ENCODE measurements around the gene MYH9.

The MYH9 gene

DNA sequence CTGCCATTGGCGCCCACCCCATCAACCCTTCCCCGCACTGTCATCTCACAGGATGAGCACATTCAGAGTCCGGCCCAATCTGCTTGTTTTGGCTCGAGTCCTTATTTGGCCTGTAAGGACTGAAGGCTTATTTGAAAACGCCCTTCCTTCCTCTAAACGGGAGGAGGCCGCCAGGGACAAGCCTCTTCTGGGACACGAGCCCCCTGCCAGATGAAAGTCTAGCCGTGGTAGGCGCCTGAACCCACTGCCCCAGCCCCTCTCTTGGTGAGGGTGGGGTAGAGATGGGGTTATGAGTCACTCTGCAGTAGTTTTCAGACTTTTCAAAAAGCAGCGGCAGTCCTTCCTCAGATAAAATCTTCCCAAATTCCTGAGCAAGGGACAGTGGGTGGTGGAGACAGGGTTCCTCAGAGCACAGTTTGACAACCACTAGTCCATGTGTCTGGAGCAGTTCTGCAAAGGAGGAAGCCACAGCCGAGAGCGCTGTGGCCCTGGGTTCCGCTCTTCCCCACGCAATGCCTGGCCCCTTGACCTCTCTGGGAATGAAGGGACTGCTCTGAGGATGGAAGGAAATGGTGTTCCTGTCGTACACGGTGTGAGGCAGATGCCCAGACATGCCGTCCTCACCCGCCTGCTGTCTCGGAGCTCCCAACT lies 57.0 kb downstream of the MYH9 start:
- DNase-seq (ENCODE audit: low read depth in 3 of 3): no peak

DNA sequence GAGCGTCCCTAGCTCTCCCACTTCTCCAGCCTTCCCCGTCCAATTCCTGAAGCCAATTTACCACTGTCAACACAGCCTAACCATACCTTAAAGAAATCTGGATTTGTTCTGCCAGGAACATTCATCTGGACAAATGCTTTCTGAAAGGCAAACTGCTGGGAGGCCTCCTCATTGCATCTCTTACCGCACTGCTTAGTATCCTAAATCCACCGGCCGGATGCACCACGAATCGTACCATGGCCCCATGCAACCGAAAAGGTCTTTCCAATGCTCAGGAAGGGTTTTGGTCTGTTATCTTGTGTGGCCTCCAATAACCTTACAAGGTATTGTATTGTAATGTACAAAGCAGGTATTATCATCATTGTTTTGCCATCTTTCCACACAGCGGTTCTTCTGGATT lies 57.6 kb downstream of the MYH9 start:
- DNase-seq (ENCODE audit: low read depth in 3 of 3): no peak

DNA sequence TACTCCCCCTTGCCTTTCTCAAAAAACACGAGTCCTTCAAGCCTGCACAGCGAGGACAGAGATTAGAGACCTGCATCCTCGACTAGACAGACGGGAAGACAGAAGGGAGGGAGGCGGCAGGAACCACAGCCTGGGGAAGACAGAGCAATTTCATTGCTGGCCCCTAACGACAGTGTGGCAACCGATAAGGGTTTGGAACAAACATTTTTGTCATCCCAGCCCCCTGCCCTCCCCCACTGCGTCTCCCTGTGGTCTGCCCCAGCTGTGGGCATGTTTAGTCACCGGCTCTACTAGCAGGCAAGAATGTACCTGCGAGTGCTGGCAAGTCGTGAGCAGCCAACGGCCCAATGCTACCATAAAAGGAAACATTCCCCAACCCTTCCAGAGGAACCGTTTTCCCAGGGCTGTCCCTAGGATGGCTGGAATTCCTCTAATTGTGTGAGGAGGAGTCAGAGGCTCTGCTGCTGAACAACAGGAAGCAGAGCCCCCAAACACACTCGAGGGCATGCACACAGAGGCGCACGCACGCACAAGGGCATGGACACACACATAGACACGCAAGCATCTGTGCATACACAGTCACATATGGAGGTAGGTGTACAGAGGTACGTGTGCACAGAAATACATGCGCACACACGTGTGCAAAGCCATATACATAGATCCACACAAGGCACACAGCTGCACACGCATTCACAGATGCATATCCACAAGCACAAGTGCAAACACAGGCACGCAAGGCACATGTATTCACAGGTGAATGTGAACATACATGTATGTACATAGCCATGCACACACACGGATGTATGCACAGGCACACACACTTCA lies 58.3 kb downstream of the MYH9 start:
- peak; percentile 70 to 80 (median 79) for DNase-seq (ENCODE audit: low read depth in 3 of 3)

DNA sequence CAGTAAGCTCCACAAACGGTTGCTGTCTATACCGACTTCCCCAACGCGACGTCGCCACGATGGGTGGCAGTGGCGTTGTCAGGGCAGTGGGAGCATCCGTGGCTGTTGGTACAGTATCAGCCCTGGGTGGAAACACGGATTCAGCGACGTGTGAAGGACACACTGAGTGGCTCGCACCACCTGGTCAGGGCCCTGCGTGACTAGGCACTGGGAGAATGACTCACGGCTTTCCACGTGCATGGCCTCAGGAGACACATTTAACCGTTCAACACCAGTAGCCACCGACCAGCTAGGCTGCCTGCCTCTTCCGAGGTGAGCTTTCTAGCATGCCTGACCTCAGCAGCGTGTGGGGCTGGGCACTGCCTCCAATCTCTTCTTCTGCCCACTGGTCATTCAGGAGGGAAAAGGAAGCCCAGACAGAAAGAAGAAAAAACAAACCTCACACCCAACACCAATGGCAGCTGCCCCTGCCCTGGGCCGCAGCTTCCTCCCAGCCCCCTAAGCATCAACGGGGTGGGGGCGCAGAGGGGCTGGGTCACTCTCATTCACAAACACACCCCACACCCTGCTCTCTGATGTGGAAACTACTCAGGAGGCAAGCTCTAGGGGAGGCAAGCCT lies 59.0 kb downstream of the MYH9 start:
- no peak for DNase-seq (ENCODE audit: low read depth in 3 of 3)

DNA sequence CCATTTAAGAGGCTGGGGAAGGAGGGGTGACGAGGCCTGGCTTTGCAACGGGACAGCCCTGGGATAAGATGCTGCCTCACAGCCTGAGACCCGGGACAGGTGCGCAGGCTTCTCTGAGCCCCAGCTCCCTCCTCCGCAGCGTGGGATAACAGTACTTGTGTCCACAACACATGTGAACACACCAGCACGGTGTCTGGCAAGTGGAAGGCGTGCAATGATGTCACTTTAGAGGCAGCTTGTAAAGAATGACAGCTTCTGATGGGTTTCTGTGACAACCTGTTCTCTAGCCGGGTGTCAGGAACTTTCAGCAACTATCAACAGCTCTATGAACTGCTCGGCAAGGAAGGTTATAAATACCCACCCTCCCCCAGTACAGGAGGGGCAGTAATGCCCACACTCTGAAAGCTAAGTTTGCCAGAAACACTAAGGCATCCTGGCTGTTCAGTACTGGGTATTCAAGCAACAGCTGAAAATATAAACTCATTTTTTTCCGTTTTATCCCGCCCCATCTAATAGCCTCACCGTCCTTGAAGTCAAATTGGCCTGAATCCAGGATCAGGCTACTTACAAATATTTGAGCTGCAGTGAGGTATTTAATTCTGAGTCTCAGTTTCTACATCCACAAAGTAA lies 59.7 kb downstream of the MYH9 start:
- no peak for DNase-seq (ENCODE audit: low read depth in 3 of 3)

DNA sequence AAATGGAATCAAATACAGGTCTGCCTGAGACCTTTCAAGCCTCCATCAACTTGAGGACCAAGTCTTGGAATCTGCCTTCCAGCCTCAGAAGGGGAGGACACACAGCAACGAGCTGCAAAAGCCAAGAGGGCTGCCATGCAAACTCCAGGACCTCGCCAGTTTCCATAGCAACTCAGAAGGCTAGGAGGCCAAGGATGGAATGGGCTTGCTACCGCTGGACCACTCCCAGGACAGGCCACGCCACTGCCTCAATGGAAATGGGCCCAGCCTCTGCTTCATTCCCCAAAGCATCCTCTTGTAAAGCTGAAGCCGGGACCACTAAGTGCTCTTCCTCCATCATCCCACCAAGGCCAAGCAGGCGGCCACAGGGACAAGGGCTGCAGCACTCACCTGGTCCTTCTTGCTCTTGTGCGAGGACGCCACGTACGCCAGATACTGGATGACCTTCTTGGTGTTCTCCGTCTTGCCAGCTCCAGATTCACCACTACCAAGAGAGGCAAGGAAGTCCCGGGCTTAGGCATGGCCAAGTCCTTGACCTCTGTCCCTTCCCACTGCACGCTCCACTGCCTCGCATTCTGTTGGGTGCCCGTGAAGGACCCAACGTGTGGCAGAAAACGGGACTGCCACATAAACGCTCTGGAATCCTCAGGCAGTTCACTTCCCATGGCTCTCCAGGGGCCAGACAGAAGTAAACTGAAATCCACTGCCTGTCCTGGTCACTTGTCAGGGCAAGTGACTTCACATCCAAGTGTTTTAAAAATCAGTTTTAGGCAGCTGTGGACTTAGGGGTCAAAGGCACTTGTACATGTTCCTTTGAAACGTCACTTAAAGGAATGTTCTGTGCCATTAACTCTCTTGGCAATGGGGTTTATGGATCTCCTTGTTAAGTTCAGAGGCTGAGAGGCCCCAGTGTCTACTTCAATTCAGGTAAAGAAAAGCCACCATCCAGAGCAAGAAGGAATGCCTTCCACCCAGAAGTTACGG lies 61.3 kb downstream of the MYH9 start:
- DNase-seq (ENCODE audit: low read depth in 3 of 3): no peak

DNA sequence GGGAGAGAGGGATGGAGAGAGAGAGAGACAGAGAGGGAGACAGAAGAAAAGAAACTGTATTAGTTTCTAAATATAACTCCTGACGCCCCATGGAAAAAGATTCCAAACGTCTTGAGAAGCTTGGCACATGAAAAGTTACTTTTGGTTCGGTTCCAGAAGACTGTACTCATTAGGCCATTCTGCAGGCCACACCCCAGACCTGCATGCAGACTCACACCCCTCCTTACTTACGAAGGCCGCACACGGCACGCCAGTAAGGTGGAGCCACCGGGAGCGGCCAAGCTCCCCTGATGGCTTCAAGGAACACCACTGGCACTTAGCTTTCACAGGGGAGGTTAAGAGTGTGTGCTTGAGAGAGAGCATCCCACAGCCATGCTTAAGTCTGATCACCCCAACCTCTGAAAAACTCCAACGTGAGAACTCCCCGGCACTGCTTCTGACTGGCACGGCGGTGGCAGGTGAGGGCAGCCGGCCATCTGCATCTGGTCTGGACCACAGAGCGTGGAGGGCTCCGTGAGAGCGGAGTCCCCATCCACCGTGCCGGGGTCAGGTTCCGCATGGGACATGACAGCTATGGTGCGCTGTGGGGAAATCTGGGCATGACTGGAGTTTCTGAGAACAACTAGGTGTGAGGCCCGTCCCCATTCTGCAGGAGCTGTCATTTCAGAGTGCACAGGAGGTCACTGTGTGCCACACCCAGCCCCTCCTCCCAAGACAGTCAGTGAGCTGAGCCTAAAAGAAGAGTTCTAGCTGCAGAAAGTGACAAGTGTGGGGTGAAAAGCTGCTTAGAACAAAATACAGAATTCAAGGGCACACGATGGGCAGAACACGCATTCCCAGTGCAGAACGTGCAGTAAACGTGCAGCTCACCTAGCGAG lies 62.4 kb downstream of the MYH9 start:
- no peak for DNase-seq (ENCODE audit: low read depth in 3 of 3)

DNA sequence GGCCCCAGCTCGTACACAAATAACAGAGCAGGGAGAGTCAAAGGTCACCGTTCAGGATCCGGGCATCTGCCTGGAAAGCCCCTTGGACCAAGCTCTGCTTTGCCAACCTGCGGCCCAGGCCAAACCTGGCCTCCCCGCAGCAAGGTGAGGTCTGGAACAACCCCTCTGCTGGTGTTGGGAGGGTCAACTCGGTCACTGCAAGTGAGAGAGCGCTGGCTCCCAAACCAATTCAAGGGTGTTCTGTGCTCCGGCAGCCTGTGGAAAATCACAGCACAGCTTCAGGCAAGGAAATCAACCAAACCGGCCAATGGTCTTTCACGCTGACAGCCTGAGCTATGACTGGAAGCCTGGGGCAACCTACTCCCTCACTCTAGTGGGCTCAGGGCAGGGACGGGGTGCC lies 63.4 kb downstream of the MYH9 start:
- DNase-seq (ENCODE audit: low read depth in 3 of 3): no peak

DNA sequence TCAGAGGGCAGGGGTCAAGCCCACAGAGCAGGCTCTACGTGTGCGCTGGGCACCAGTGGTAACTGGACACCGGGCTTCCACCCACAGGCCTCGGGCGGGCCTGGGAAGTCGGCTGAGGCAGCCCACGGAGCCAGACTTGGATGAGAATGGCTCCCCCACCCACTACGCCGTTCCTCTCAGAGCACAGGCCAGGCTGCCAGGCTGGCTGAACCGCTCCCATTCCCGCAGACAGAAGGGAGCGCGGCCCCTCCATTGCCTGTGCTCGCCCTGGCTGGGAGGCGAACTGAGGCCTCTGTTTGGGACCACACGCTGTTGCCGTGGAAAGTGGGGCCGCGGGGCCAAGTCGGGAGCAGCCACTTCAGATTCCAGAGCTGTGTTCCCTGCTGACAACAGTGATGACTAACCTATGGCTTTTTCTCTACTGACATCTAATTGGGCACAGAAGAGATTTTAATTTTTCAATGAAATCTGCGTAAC lies 63.9 kb downstream of the MYH9 start:
- no peak for DNase-seq (ENCODE audit: low read depth in 3 of 3)

DNA sequence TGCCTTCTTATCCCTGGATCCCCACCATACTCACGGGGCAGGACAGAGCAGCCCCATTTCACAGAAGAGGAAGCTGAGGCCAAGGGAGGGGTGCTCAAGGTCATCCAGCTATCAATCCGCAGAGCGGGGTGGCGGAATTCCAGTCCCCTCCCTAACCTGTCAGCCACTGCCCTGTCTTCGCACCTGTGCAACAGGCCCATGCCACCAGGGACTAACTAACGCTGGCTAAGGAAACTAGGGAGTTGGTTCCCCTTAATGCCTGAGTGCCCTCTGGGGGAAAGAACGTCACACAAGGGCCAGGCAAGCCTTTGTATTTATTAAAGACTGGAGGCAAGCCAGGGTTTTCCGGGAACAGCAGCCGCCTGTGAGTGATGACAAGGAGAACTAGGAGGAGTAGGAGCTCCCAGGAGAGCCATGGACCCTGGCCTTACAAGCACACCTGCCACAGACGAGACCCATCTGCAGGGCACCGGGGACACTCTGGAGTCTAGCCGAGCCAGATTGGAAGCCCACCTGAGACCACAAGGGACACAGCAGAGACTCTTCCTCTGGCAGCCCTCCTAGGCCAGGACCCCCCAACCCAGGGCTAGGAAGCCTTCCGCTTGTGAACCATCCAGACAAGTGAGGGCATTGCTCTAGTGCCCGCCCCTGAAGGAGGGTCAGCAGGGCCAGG lies 64.4 kb downstream of the MYH9 start:
- DNase-seq (ENCODE audit: low read depth in 3 of 3): no peak

DNA sequence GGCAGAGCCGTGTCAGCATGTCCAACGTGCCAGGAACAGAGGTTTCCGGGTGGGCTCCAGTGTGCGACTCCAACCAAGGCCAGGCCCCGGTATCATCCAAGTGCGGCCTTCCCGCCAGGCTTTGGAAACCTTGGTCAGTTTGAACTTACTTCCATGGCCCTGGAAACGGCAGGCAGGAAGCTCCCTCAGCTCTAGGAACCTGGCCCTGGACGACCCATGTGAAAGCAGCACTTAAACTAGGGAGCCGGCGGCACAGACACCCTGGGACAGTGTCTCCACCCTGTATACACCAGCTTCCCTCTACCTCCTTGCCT lies 65.2 kb downstream of the MYH9 start:
- no peak for DNase-seq (ENCODE audit: low read depth in 3 of 3)

DNA sequence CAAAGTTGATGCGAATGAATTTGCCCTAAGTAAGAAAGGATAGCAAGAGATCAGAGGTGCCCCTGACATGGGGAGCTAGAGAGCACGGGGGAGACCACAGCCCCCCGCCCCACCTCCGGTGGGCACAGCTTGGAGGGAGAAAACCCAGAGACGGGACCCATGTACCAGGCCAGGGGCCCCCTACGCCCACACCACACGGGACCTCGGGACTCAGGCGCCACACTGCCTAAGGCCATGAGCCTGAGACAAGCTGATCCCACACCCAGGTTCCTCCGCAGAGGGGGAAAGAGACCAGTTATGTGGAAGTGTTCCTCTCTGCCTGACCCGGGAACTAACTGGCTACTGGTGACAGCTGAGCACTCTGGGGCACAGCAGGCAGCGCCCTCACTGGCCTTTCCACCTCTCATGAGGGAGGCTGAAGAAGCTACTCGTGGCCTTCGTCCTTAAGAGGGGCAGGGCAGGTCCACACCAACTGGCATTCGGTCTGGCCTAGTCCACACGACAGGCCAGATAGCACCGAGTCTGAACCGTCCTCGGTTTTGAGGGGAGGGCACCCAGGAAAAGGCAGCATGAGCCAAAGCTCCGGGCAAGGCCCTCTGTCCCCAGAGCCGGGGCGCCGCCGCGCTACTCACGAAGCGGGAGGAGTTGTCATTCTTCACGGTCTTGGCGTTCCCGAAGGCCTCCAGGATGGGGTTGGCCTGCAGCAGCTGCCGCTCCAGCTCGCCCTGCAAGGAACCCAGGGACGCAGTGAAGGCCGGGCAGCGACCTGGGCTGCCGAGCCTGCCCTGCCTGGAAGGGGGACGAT lies 65.8 kb downstream of the MYH9 start:
- no peak for DNase-seq (ENCODE audit: low read depth in 3 of 3)

DNA sequence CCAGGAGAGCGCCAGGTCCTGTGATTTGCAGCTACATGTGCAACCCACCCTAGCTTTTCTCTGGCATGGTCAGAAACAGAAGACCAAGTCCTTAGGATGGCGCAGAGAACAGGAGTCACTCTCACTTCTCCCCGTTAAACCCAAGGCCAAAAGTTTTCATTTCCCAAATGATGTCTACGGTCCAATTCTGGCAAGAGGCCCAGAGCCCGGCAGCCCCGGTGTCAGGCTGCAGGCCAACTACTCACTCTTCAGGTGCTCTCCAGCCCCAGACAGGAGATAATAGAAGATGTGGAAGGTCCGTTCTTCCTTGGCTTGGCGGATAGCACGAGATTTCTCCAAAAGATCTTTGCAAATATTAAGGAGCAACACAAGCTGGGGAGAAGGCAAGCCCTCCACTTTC lies 67.2 kb downstream of the MYH9 start:
- DNase-seq (ENCODE audit: low read depth in 3 of 3): no peak

DNA sequence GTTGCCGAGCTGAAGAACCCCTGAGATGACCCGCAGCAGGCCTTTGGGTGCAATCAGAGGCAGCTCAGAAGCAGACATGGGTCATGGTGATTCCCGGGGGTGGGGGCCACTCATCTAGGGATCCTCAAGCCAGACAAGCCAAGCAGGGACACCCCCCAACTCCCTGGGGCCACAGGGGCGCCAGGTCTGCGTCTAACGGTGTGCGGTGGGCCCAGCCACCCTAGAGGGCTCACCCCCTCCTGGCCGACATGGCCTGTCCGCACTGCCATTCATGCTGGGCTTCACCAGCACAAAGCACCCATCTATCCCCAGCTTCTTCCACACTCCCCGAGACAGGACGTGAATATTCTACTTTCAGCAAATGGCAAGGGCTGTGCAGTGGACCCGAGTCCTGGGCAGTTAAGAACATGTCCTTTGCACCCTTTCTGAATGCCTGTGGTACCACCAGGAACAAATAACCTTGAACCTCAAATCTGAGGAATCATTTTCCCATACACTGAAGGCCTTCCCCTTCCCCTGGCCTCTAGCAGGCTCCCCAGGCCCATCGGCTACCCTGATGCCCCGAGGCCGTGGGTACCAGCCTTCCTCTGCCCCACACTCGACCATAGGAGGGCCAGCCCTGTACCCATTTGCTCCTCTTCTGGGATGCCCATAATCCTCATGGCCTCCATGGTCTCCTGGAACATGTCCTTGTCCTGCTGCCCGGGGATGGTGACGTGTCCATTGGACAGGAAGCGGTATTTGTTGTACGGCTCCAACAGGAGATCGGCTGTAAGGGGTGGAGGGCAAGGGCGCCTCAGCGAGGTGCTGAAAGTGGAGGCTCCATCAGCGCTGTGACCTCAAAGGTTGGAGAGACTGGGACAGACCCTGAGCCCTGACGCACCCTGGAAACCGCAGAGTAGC lies 67.9 kb downstream of the MYH9 start:
- no peak for DNase-seq (ENCODE audit: low read depth in 3 of 3)

DNA sequence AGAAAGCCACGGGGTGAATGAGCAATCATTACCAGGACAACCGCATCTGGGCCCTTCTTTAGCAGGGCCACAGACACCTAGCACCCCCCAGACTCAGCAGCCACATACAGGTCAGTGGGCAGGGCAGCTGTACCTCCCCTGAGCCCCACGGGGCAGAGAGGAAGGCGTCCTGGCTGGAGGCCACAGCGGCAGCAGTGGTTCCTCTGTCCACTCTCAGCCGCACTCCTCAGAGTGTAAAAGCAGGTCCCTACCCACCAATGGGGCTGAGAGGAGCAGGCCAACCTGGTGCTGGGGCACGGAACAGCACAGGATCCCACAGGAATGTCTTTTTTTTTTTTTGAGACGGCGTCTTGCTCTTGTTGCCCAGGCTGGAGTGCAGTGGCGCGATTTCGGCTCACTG lies 69.3 kb downstream of the MYH9 start:
- no peak for DNase-seq (ENCODE audit: low read depth in 3 of 3)

DNA sequence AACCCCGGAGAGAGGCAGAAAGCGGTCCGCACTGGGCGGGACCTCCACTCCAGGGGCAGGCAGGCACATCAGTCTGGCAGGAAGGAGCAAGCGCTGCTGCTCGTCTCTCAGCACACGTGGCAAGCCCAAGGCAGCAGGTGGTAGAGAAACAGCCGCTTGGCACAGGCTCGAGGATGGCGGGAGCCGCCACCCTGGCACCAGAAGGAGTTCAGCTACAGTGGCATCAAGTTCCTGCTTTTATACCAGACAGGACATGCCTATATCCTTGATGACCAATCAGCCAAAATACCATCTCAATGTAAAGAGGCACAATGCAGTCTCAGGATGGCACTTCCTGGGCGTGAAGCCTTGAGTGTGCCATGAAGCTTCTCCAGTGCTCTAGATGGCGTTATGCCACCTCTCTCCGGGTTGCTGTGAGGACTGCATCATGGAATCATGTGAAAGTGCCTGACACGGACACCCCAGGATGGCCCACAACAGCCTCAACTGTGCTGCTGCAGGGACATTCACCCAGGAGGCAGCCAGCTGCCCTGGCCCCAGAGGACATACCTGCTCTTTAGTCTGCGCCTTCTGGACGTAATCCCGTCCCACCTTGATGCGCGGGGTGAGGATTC lies 70.0 kb downstream of the MYH9 start:
- no peak for DNase-seq (ENCODE audit: low read depth in 3 of 3)

DNA sequence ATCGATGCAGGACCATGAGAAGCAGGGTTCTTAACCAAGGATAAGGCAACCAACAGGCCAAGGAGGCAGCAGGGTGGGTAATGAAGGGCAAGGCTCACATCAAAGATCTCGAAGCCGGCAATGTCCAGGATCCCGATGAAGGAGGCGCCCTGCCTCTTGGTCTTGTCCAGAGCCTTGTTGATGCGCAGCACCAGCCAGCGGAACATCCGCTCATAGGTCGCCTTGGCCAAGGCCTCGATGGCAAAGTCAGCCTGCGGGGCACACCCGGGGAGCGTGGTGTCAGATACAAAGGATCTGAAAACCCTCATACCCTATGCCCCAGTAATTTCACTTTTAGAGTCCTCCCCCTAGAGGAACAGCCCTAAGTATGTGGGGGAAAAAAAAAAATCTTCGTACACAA lies 71.3 kb downstream of the MYH9 start:
- DNase-seq (ENCODE audit: low read depth in 3 of 3): no peak

DNA sequence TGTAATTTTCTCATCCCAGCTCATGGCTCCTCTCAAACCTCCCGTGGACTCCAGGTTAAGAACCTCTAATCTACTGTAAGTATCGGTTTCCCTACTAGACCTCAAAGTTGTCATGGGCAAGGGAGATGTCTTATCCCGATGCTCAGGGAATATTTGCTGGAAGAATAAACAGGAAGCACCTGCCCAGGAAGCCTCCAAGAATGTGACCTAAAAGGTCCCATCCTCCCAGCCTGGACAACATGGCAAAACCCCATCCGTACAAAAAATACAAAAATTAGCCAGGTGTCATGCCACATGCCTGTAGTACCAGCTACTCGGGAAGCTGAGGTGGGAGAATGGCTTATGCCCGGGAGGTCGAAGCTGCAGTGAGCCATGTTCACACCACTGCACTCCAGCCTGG lies 72.4 kb downstream of the MYH9 start:
- DNase-seq (ENCODE audit: low read depth in 3 of 3): no peak
